Stimulated activated CD8-positive, alpha-beta memory T cell treated with anti-CD3 and anti-CD28 coated beads, Interleukin-15, amount 100 ng/mL, for 48 hours (primary cell): ENCODE data around the gene PARVA.

ENCODE experiments used
- DNase-seq, 2 donors: peaks; one replicate each; pipeline ENCODE4 v3.0.0-alpha.2; 2020; ENCODE audit warnings: low read depth in 2 of 2

The PARVA gene

GRCh38 chr11:12376259-12377081 lies 901 bp upstream of the PARVA start:
- no peak for DNase-seq

- DNase-seq, result no peak
Observed at GRCh38 chr11:12377824-12378593, 638 bp downstream of the PARVA start.

- no peak for DNase-seq
Observed at GRCh38 chr11:12380565-12381325, 3.4 kb downstream of the PARVA start.

- no peak for DNase-seq
Observed at GRCh38 chr11:12381875-12382274, 4.5 kb downstream of the PARVA start.

GRCh38 chr11:12382451-12382850 lies 5.1 kb downstream of the PARVA start:
- no peak for DNase-seq

- no peak for DNase-seq
Observed at GRCh38 chr11:12386309-12386708, 8.9 kb downstream of the PARVA start.

- DNase-seq, result no peak
Observed at GRCh38 chr11:12386745-12387144, 9.4 kb downstream of the PARVA start.

GRCh38 chr11:12388173-12388572 lies 10.8 kb downstream of the PARVA start:
- no peak for DNase-seq

GRCh38 chr11:12388939-12389670 lies 11.7 kb downstream of the PARVA start:
- no peak for DNase-seq

- no peak for DNase-seq
Observed at GRCh38 chr11:12389676-12390657, 12.6 kb downstream of the PARVA start.

GRCh38 chr11:12390687-12391110 lies 13.3 kb downstream of the PARVA start:
- no peak for DNase-seq

- no peak for DNase-seq
Observed at GRCh38 chr11:12392672-12393071, 15.3 kb downstream of the PARVA start.

- no peak for DNase-seq
Observed at GRCh38 chr11:12393691-12394090, 16.3 kb downstream of the PARVA start.

- DNase-seq, result no peak
Observed at GRCh38 chr11:12394601-12395000, 17.2 kb downstream of the PARVA start.

GRCh38 chr11:12395333-12395732 lies 18.0 kb downstream of the PARVA start:
- no peak for DNase-seq

- DNase-seq, result no peak
Observed at GRCh38 chr11:12397931-12398334, 20.6 kb downstream of the PARVA start.

GRCh38 chr11:12399355-12399754 lies 22.0 kb downstream of the PARVA start:
- no peak for DNase-seq

- DNase-seq, result no peak
Observed at GRCh38 chr11:12402025-12402424, 24.7 kb downstream of the PARVA start.

GRCh38 chr11:12402691-12403120 lies 25.3 kb downstream of the PARVA start:
- DNase-seq, result no peak
